DMS79 treated with DMSO at 0.1 percent for 48 hours (cell line): ENCODE measurements around the gene KLHL29.

Experiments used
- DNase-seq: peaks from one replicate; lab custom pipeline; 2025; lab: John Stamatoyannopoulos, UW

The KLHL29 gene

GRCh38 chr2:23659328-23659727 lies 274.3 kb downstream of the KLHL29 start:
- no peak for DNase-seq

GRCh38 chr2:23659773-23660172 lies 274.8 kb downstream of the KLHL29 start:
- no peak for DNase-seq

GRCh38 chr2:23660237-23660636 lies 275.3 kb downstream of the KLHL29 start:
- DNase-seq: no peak

GRCh38 chr2:23661276-23662050 lies 276.5 kb downstream of the KLHL29 start:
- DNase-seq: no peak

- no peak for DNase-seq
Measured at GRCh38 chr2:23662466-23662865, 277.5 kb downstream of the KLHL29 start.

GRCh38 chr2:23662941-23663920 lies 278.3 kb downstream of the KLHL29 start:
- DNase-seq: no peak

- no peak for DNase-seq
Measured at GRCh38 chr2:23664066-23664788, 279.2 kb downstream of the KLHL29 start.

- no peak for DNase-seq
Measured at GRCh38 chr2:23666241-23666979, 281.4 kb downstream of the KLHL29 start.

- DNase-seq: no peak
Measured at GRCh38 chr2:23666980-23667357, 282.0 kb downstream of the KLHL29 start.

- no peak for DNase-seq
Measured at GRCh38 chr2:23668756-23669304, 283.9 kb downstream of the KLHL29 start.

GRCh38 chr2:23669413-23670244 lies 284.6 kb downstream of the KLHL29 start:
- no peak for DNase-seq

- no peak for DNase-seq
Measured at GRCh38 chr2:23670245-23670592, 285.2 kb downstream of the KLHL29 start.

GRCh38 chr2:23673082-23673481 lies 288.1 kb downstream of the KLHL29 start:
- DNase-seq: no peak

- DNase-seq: no peak
Measured at GRCh38 chr2:23673830-23674679, 289.1 kb downstream of the KLHL29 start.

- DNase-seq: peak; percentile 58
Measured at GRCh38 chr2:23675506-23675905, 290.5 kb downstream of the KLHL29 start.

- no peak for DNase-seq
Measured at GRCh38 chr2:23677836-23678235, 292.9 kb downstream of the KLHL29 start.

GRCh38 chr2:23679044-23679443 lies 294.1 kb downstream of the KLHL29 start:
- DNase-seq: no peak

GRCh38 chr2:23680951-23681350 lies 296.0 kb downstream of the KLHL29 start:
- no peak for DNase-seq

- DNase-seq: no peak
Measured at GRCh38 chr2:23681356-23682140, 296.6 kb downstream of the KLHL29 start.
